Stimulated activated CD8-positive, alpha-beta memory T cell treated with anti-CD3 and anti-CD28 coated beads, Interleukin-7, amount 100 ng/mL, for 48 hours (primary cell): ENCODE measurements around the gene PANK1.
"Not testable (repeated sequence)": the region's sequence is repeated elsewhere in the genome, so short reads cannot be mapped to it uniquely, and the experiment has no call there.

Experiments used
- DNase-seq, 2 donors: peaks; one replicate each; pipeline ENCODE4 v3.0.0-alpha.2; 2020; ENCODE audit warnings: low read depth in 1 of 2; ENCODE audit errors: extremely low read depth in 1 of 2

The PANK1 gene

GRCh38 chr10:89622151-89622550 is 22.9 kb downstream of the PANK1 start:
- DNase-seq: no peak

- DNase-seq: no peak
Measured at GRCh38 chr10:89621438-89621837, 23.6 kb downstream of the PANK1 start.

- DNase-seq: not testable (repeated sequence)
Measured at GRCh38 chr10:89620296-89620695, 24.7 kb downstream of the PANK1 start.

- DNase-seq: no peak
Measured at GRCh38 chr10:89615824-89616223, 29.2 kb downstream of the PANK1 start.

- DNase-seq: no peak
Measured at GRCh38 chr10:89615112-89615511, 29.9 kb downstream of the PANK1 start.

GRCh38 chr10:89613582-89613981 is 31.5 kb downstream of the PANK1 start:
- no peak for DNase-seq

GRCh38 chr10:89611282-89611681 is 33.8 kb downstream of the PANK1 start:
- DNase-seq: no peak

GRCh38 chr10:89609833-89610346 is 35.2 kb downstream of the PANK1 start:
- peak in 1 of 2 donors; percentile 6 for DNase-seq

GRCh38 chr10:89604200-89604599 is 40.8 kb downstream of the PANK1 start:
- DNase-seq: no peak

GRCh38 chr10:89602919-89603318 is 42.1 kb downstream of the PANK1 start:
- no peak for DNase-seq

- no peak for DNase-seq
Measured at GRCh38 chr10:89601728-89602361, 43.2 kb downstream of the PANK1 start.

- no peak for DNase-seq
Measured at GRCh38 chr10:89600041-89600440, 45.0 kb downstream of the PANK1 start.

GRCh38 chr10:89593043-89593442 is 52.0 kb downstream of the PANK1 start:
- DNase-seq: no peak

- no peak for DNase-seq
Measured at GRCh38 chr10:89592539-89592938, 52.5 kb downstream of the PANK1 start.

GRCh38 chr10:89591796-89592271 is 53.2 kb downstream of the PANK1 start:
- DNase-seq: no peak

- no peak for DNase-seq
Measured at GRCh38 chr10:89591111-89591795, 53.8 kb downstream of the PANK1 start.

- no peak for DNase-seq
Measured at GRCh38 chr10:89590326-89590725, 54.7 kb downstream of the PANK1 start.

- DNase-seq: no peak
Measured at GRCh38 chr10:89589101-89589720, 55.8 kb downstream of the PANK1 start.

- DNase-seq: no peak
Measured at GRCh38 chr10:89588671-89589070, 56.4 kb downstream of the PANK1 start.

GRCh38 chr10:89582022-89582421 is 63.0 kb downstream of the PANK1 start:
- no peak for DNase-seq

- no peak for DNase-seq
Measured at GRCh38 chr10:89580243-89580642, 64.8 kb downstream of the PANK1 start.

GRCh38 chr10:89576696-89577095 is 68.3 kb downstream of the PANK1 start:
- no peak for DNase-seq
